WERI-Rb-1 (cell line): ENCODE measurements around the gene WDFY3.

Source experiments
- DNase-seq: peaks from one replicate; pipeline ENCODE4 v3.0.0-alpha.2; 2020
- H3K27ac ChIP-seq: fragments of 250-450 bp; sonication (Bioruptor Pico); 2 replicates; pipeline ENCODE4 v1.5.1; 2020; ENCODE audit warnings: mild to moderate bottlenecking, moderate library complexity
- H3K27me3 ChIP-seq: fragments of 250-450 bp; sonication (Bioruptor Pico); 2 replicates; pipeline ENCODE4 v1.5.1; 2021; ENCODE audit warnings: mild to moderate bottlenecking, low read depth, moderate library complexity; ENCODE audit not compliant: insufficient read depth, severe bottlenecking
- H3K36me3 ChIP-seq: fragments of 250-450 bp; sonication (Bioruptor Pico); 2 replicates; pipeline ENCODE4 v1.5.1; 2020; ENCODE audit warnings: mild to moderate bottlenecking, moderate library complexity
- H3K4me3 ChIP-seq: 2 replicates; pipeline ENCODE4 v1.5.1; 2011; ENCODE audit warnings: low read depth, mild to moderate bottlenecking, control low read depth, low read length
- H3K9me3 ChIP-seq: fragments of 250-450 bp; sonication (Bioruptor Pico); 2 replicates; pipeline ENCODE4 v1.5.1; 2021; ENCODE audit warnings: mild to moderate bottlenecking, moderate library complexity; ENCODE audit not compliant: severe bottlenecking
- TF ChIP-seq, protein P1 (sequence below): IDR thresholded peaks from 2 replicates; pipeline ENCODE4 v1.5.1; 2011; ENCODE audit warnings: low read depth, mild to moderate bottlenecking, control low read depth, inconsistent platforms, low read length

WDFY3 gene

DNA sequence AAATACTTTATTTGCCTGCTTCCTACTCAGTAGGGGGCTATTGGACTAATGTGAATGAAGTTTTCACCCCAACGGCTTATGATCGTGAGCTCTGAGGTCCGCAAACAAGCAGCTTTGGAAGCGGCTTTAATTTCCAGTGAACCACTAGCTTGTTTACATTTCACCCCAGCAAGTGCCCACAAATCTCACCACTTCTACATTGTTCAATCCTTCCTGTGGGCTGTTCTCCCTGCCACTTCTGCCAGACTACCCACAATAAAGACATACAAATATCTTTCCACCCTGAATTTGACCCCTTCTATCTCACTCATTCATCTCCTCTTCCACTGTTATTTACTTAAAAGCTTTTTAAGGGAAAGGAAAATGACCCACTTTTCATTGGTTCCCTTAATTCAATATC is 285.5 kb downstream of the WDFY3 start:
- Histone ChIP-seq H3K4me3 (no peak overlapping the region), H3K9me3 (no peaks in the 10 kb centered on the region), H3K27ac (no peak overlapping the region), H3K36me3 (peaks cover 53% of the 10 kb centered on the region), H3K27me3 (no peaks in the 10 kb centered on the region)
- TF ChIP-seq, protein P1, sequence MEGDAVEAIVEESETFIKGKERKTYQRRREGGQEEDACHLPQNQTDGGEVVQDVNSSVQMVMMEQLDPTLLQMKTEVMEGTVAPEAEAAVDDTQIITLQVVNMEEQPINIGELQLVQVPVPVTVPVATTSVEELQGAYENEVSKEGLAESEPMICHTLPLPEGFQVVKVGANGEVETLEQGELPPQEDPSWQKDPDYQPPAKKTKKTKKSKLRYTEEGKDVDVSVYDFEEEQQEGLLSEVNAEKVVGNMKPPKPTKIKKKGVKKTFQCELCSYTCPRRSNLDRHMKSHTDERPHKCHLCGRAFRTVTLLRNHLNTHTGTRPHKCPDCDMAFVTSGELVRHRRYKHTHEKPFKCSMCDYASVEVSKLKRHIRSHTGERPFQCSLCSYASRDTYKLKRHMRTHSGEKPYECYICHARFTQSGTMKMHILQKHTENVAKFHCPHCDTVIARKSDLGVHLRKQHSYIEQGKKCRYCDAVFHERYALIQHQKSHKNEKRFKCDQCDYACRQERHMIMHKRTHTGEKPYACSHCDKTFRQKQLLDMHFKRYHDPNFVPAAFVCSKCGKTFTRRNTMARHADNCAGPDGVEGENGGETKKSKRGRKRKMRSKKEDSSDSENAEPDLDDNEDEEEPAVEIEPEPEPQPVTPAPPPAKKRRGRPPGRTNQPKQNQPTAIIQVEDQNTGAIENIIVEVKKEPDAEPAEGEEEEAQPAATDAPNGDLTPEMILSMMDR: no peak
- no peak for DNase-seq

DNA sequence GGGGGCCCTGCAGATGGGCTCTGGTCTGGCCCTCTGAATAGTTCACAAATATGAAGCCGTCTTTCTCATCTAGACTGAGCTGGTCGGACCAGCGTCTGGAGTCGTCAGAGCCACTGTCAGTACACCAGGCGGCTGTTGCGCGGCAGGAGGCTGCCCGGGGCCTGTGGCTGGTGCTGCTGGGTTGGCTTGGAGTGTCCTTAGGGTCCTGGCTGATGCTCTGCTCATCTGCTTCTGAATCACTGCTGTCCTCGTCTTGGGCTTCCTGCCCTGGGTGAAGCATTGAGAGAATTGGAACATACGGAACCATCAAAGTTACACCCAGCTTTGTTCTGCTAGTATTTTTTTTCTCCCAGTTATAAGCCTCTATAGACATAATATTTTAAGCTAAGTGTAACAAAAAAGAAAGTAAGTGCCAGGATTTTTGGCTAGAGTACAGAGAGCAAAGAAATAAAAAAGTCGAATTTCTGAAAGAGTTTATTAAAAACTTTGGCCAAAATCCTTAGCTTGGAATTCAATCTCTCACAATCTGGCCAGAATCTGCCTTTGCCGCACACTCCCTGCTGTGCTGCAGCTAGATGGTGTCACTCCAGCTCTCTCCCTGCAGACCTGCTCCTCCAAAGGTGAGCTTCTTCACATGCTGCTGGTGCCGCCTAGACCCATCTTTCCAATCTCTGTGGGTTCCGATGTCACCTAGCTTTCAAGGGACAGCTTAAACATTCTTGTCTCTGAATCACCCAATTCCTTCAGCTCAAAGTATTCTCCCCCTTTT is 287.3 kb downstream of the WDFY3 start:
- Histone ChIP-seq H3K4me3 (no peak overlapping the region), H3K9me3 (no peaks in the 10 kb centered on the region), H3K27me3 (no peaks in the 10 kb centered on the region), H3K27ac (no peak overlapping the region), H3K36me3 (peaks cover 58% of the 10 kb centered on the region)
- TF ChIP-seq, protein P1: no peak
- DNase-seq: no peak

DNA sequence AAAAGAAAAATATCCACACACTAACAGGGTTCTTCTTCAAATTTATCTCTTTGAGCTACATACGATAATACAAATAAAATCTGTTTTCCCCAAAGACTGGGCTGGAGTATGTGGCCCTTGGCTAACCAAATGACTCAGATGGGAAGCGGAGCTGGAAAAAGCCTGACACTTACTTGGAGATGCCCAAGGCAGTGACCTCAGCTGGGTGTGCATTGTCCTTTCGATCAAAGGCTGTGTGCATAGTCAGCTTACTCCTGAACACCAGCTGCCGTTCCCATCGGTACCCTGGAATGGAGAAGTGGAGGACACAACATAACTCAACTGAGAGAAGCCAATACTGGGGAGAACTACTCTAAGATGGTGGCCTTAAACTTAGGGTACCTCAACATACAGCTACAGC is 288.5 kb downstream of the WDFY3 start:
- Histone ChIP-seq H3K27me3 (no peaks in the 10 kb centered on the region), H3K27ac (no peak overlapping the region), H3K9me3 (no peaks in the 10 kb centered on the region), H3K36me3 (peaks cover 49% of the 10 kb centered on the region), H3K4me3 (no peak overlapping the region)
- no peak for DNase-seq
- TF ChIP-seq, protein P1: no peak

DNA sequence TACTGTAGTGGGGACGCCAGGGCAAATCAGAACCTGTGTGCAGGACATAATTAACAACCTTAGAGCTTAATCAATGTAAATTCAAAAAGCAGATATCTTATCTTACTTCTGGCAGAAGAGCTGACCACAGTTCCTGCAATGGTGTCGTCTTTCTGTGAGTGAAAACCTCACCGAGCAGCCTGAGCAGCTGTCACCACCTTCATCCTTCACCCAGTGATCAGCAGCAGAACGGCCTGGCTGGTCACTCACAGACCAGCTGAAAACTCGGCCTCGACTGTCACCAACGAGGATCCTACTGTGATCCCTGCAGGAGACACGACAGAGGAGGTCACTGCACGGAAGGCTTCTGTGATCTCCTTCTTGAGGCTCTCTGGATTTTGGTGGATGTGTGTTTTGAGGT is 289.4 kb downstream of the WDFY3 start:
- DNase-seq: no peak
- Histone ChIP-seq H3K36me3 (peaks cover 44% of the 10 kb centered on the region), H3K27ac (no peak overlapping the region), H3K9me3 (no peaks in the 10 kb centered on the region), H3K27me3 (no peaks in the 10 kb centered on the region), H3K4me3 (no peak overlapping the region)
- TF ChIP-seq, protein P1: no peak

DNA sequence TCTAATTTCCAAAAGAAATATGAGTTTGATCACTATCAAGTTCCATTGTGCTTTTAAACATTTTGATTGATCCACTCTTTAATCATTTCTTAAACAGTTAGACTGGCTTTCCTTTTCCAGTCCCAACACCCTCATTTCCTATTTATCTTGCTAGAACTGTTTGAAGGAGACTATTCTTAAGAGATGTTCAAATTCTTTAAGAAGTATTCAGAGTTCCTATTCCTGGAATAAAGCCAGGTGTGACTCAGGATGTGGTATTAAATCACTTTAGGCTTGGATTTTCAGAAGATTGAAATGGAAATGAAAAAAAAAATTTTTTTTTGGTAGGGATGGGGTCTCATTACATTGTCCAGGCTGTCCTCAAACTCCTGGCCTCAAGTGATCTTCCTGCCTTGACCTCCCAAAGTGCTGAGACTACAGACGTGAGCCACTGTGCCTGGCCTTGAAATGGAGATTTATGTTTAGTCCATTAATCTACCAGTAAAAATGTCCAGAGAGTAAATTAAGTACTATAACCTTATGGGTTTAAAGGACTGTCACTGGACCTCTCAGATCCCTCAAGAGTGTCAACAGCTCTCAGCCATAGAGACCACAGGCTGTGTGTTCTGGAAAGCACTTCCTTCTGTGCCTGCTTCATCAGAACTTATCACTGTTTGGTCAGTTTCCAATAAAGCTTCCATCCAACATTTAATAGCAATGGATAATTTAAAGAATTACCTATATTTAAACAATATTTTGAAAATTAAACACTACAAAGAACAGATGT is 292.8 kb downstream of the WDFY3 start:
- DNase-seq: no peak

More for the DNA sequence above, 292.8 kb downstream of the WDFY3 start:
- Histone ChIP-seq H3K4me3 (no peak overlapping the region), H3K27me3 (no peaks in the 10 kb centered on the region), H3K36me3 (peaks cover 29% of the 10 kb centered on the region), H3K9me3 (no peaks in the 10 kb centered on the region), H3K27ac (no peak overlapping the region)
- TF ChIP-seq, protein P1: no peak
